ENCODE data around the gene LSM14B. TPM values are rescaled to one million over a fixed set of nuclear protein-coding genes. Genes with fewer than 3 reads are reported as not detected.

Gene LSM14B
- total RNA-seq, 1 donor from 2014 or later, result 48.3 TPM

GRCh38 chr20:62132421-62132820 is 10.1 kb downstream of the LSM14B start:
- DNase-seq (ENCODE audit: low spot score), result no peak

- DNase-seq (ENCODE audit: low spot score), result no peak
Measured at GRCh38 chr20:62133051-62133845, 11.0 kb downstream of the LSM14B start.

GRCh38 chr20:62133864-62134263 is 11.6 kb downstream of the LSM14B start:
- no peak for DNase-seq (ENCODE audit: low spot score)

- DNase-seq (ENCODE audit: low spot score), result no peak
Measured at GRCh38 chr20:62134735-62135231, 12.5 kb downstream of the LSM14B start.

- DNase-seq (ENCODE audit: low spot score), result no peak
Measured at GRCh38 chr20:62135573-62136266, 13.4 kb downstream of the LSM14B start.

- DNase-seq (ENCODE audit: low spot score), result peak; percentile 71
Measured at GRCh38 chr20:62136283-62137091, 14.2 kb downstream of the LSM14B start.

GRCh38 chr20:62137092-62137384 is 14.8 kb downstream of the LSM14B start:
- DNase-seq (ENCODE audit: low spot score), result no peak

GRCh38 chr20:62137478-62138203 is 15.4 kb downstream of the LSM14B start:
- DNase-seq (ENCODE audit: low spot score), result no peak

GRCh38 chr20:62138204-62138543 is 15.9 kb downstream of the LSM14B start:
- DNase-seq (ENCODE audit: low spot score), result no peak

- no peak for DNase-seq (ENCODE audit: low spot score)
Measured at GRCh38 chr20:62138912-62139311, 16.6 kb downstream of the LSM14B start.

GRCh38 chr20:62139636-62140035 is 17.4 kb downstream of the LSM14B start:
- no peak for DNase-seq (ENCODE audit: low spot score)

- DNase-seq (ENCODE audit: low spot score), result no peak
Measured at GRCh38 chr20:62141043-62141396, 18.7 kb downstream of the LSM14B start.

- DNase-seq (ENCODE audit: low spot score), result peak; percentile 18
Measured at GRCh38 chr20:62141397-62142251, 19.3 kb downstream of the LSM14B start.

- DNase-seq (ENCODE audit: low spot score), result no peak
Measured at GRCh38 chr20:62142252-62143080, 20.2 kb downstream of the LSM14B start.

GRCh38 chr20:62143081-62143956 is 21.0 kb downstream of the LSM14B start, which contains the start of the genes PSMA7 and SS18L1:
Gene PSMA7, minus strand, starts transcription at chr20:62143394. Its CDS starts 91 bp downstream, at chr20:62143303.
Gene SS18L1, plus strand, starts transcription at chr20:62143769. Its CDS starts 52 bp downstream, at chr20:62143821.
- DNase-seq (ENCODE audit: low spot score), result peak; percentile 87

- peak; percentile 27 for DNase-seq (ENCODE audit: low spot score)
Measured at GRCh38 chr20:62143957-62144825, 21.9 kb downstream of the LSM14B start.

GRCh38 chr20:62145688-62146018 is 23.4 kb downstream of the LSM14B start:
- DNase-seq (ENCODE audit: low spot score), result no peak

Data from mucosa of gallbladder (tissue), 1 donor.